Hepatocyte (in vitro differentiated cells): ENCODE results near the gene MATR3.

Experiments used
- CTCF ChIP-seq: fragments of 200-600 bp; sonication (generic); IDR thresholded peaks from 2 replicates; pipeline ENCODE4 v1.5.1; 2016; ENCODE audit warnings: antibody characterized with exemption, mild to moderate bottlenecking; ENCODE audit not compliant: poor library complexity
- EZH2phosphoT487 ChIP-seq: fragments of 200-600 bp; sonication (generic); IDR thresholded peaks from one replicate; pipeline ENCODE4 v1.6.1; 2018; ENCODE audit warnings: antibody characterized with exemption, mild to moderate bottlenecking, low read depth, moderate library complexity; ENCODE audit not compliant: unreplicated experiment, severe bottlenecking

GRCh38 chr5:139308797-139309196, 15.3 kb downstream of the MATR3 start:
- TF ChIP-seq CTCF (no peak), EZH2phosphoT487 (no peak)
